DMS79 (cell line): Measurements from ENCODE around the gene ELOB.

Experiments
- DNase-seq: peaks from one replicate; lab custom pipeline; 2025; lab: John Stamatoyannopoulos, UW

The ELOB gene

GRCh38 chr16:2783581-2784357 is 6.7 kb upstream of the ELOB start:
- DNase-seq, result no peak

GRCh38 chr16:2782583-2783351 is 5.7 kb upstream of the ELOB start:
- no peak for DNase-seq

GRCh38 chr16:2779978-2780898 is 3.2 kb upstream of the ELOB start:
- DNase-seq, result no peak

- DNase-seq, result no peak
Observed at GRCh38 chr16:2779151-2779920, 2.3 kb upstream of the ELOB start.

GRCh38 chr16:2778630-2778958 is 1.5 kb upstream of the ELOB start:
- DNase-seq, result no peak

GRCh38 chr16:2777903-2778629 is 986 bp upstream of the ELOB start:
- DNase-seq, result no peak

GRCh38 chr16:2776500-2777139 is 460 bp downstream of the ELOB start:
- no peak for DNase-seq

GRCh38 chr16:2775765-2776499 is 1.1 kb downstream of the ELOB start:
- no peak for DNase-seq

GRCh38 chr16:2775131-2775716 is 1.9 kb downstream of the ELOB start:
- DNase-seq, result no peak

- no peak for DNase-seq
Observed at GRCh38 chr16:2774161-2774891, 2.8 kb downstream of the ELOB start.

GRCh38 chr16:2773188-2773968 is 3.7 kb downstream of the ELOB start:
- no peak for DNase-seq

GRCh38 chr16:2771496-2772402 is 5.3 kb downstream of the ELOB start:
- no peak for DNase-seq

- no peak for DNase-seq
Observed at GRCh38 chr16:2770057-2770951, 6.8 kb downstream of the ELOB start.

GRCh38 chr16:2769675-2770056 is 7.4 kb downstream of the ELOB start:
- no peak for DNase-seq

GRCh38 chr16:2769100-2769529 is 8.0 kb downstream of the ELOB start:
- DNase-seq, result no peak
